ENCODE data around the gene FBL. TPM values are rescaled to one million over a fixed set of nuclear protein-coding genes. Genes with fewer than 3 reads are reported as not detected.

The FBL gene
- total RNA-seq, 5 donors from 2014 or later (not counting 1 experiment from before 2014, with no cell fraction given): 291 to 348 (median 299) TPM

GRCh38 chr19:39830847-39831246 is 15.3 kb downstream of the FBL start:
- ATAC-seq (replicated peaks in 1 of 4) (no peak), DNase-seq (no peak)
- Histone ChIP-seq H3K27ac (ENCODE audit: low read length) (no peak overlapping the region), H3K4me3 (ENCODE audit: control insufficient read depth in 1 of 2, extremely low read depth in 1 of 2, low read length in 1 of 2) (no peak overlapping the region), H3K4me1 (ENCODE audit: control insufficient read depth in 1 of 2, extremely low read depth in 1 of 2, insufficient read depth in 2 of 2, low read length in 2 of 2) (peaks cover 11 to 60% of the 10 kb centered on the region in 2 experiments), H3K27me3 (replicated peaks in 1 of 2; ENCODE audit: control insufficient read depth in 2 of 2, extremely low read depth in 1 of 2, insufficient read depth in 2 of 2, low read length in 1 of 2) (no peaks in the 10 kb centered on the region), H3K36me3 (ENCODE audit: control insufficient read depth in 2 of 2, extremely low read depth in 1 of 2, insufficient read depth in 1 of 2, low read length in 1 of 2) (peaks cover 20 to 67% of the 10 kb centered on the region in 2 donors), H3K9me3 (no peaks in the 10 kb centered on the region)
- Mint-ChIP-seq H3K4me3 (no peak overlapping the region), H3K9me3 (no peaks in the 10 kb centered on the region), H3K36me3 (peaks cover 39% of the 10 kb centered on the region), H3K4me1 (peaks cover 30 to 41% (median 34%) of the 10 kb centered on the region in 3 donors), H3K27me3 (no peaks in the 10 kb centered on the region), H3K27ac (peak overlapping the region in 1 of 2 donors; percentile 40)
- ChIA-PET POLR2A (no interaction called here), CTCF (interaction anchor here in 1 of 2 donors (0.5 kb wide), 1 partner anchor 25 kb away, joined by 3 read pairs; no protein-coding TSS in a partner anchor)

GRCh38 chr19:39830406-39830805 is 15.8 kb downstream of the FBL start:
- H3K4me1 ChIP-seq (ENCODE audit: control insufficient read depth in 1 of 2, extremely low read depth in 1 of 2, insufficient read depth in 2 of 2, low read length in 2 of 2): peaks cover 11 to 60% of the 10 kb centered on the region in 2 experiments
- H3K27ac Mint-ChIP-seq: peak overlapping the region in 1 of 2 donors; percentile 39
- WGBS (ENCODE audit: insufficient coverage): 92% methylated on average over 7 of the region's 18 CpGs
- no peaks in the 10 kb centered on the region for H3K27me3 Mint-ChIP-seq
- H3K36me3 Mint-ChIP-seq: peaks cover 39% of the 10 kb centered on the region
- H3K9me3 Mint-ChIP-seq: no peaks in the 10 kb centered on the region
- POLR2A ChIA-PET: no interaction called here
- DNase-seq: no peak
- no peak overlapping the region for H3K27ac ChIP-seq (ENCODE audit: low read length)
- no peak overlapping the region for H3K4me3 ChIP-seq (ENCODE audit: control insufficient read depth in 1 of 2, extremely low read depth in 1 of 2, low read length in 1 of 2)
- CTCF ChIA-PET: interaction anchor here in 1 of 2 donors (0.5 kb wide), 1 partner anchor 26 kb away, joined by 3 read pairs; no protein-coding TSS in a partner anchor
- H3K36me3 ChIP-seq (ENCODE audit: control insufficient read depth in 2 of 2, extremely low read depth in 1 of 2, insufficient read depth in 1 of 2, low read length in 1 of 2): peaks cover 20 to 67% of the 10 kb centered on the region in 2 donors
- ATAC-seq (replicated peaks in 1 of 4): no peak
- H3K9me3 ChIP-seq: no peaks in the 10 kb centered on the region
- H3K4me3 Mint-ChIP-seq: no peak overlapping the region
- H3K4me1 Mint-ChIP-seq: peaks cover 30 to 41% (median 34%) of the 10 kb centered on the region in 3 donors
- no peaks in the 10 kb centered on the region for H3K27me3 ChIP-seq (replicated peaks in 1 of 2; ENCODE audit: control insufficient read depth in 2 of 2, extremely low read depth in 1 of 2, insufficient read depth in 2 of 2, low read length in 1 of 2)

GRCh38 chr19:39829702-39830275 is 16.4 kb downstream of the FBL start:
- ATAC-seq (replicated peaks in 1 of 4) (no peak), DNase-seq (no peak)
- no peak overlapping the region for H3K27ac ChIP-seq (ENCODE audit: low read length)
- no peaks in the 10 kb centered on the region for H3K9me3 ChIP-seq
- no peak overlapping the region for H3K4me3 Mint-ChIP-seq
- peaks cover 20 to 65% of the 10 kb centered on the region in 2 donors for H3K36me3 ChIP-seq (ENCODE audit: control insufficient read depth in 2 of 2, extremely low read depth in 1 of 2, insufficient read depth in 1 of 2, low read length in 1 of 2)
- POLR2A ChIA-PET: no interaction called here
- no peaks in the 10 kb centered on the region for H3K27me3 Mint-ChIP-seq
- no peak overlapping the region for H3K4me3 ChIP-seq (ENCODE audit: control insufficient read depth in 1 of 2, extremely low read depth in 1 of 2, low read length in 1 of 2)
- peaks cover 11 to 66% of the 10 kb centered on the region in 2 experiments for H3K4me1 ChIP-seq (ENCODE audit: control insufficient read depth in 1 of 2, extremely low read depth in 1 of 2, insufficient read depth in 2 of 2, low read length in 2 of 2)
- 96% methylated on average over 5 of the region's 10 CpGs for WGBS (ENCODE audit: insufficient coverage)
- H3K4me1 Mint-ChIP-seq: peaks cover 30 to 41% (median 33%) of the 10 kb centered on the region in 3 donors
- CTCF ChIA-PET: no interaction called here
- peak overlapping the region in 1 of 2 donors; percentile 15 for H3K27ac Mint-ChIP-seq
- H3K36me3 Mint-ChIP-seq: peaks cover 39% of the 10 kb centered on the region
- no peaks in the 10 kb centered on the region for H3K9me3 Mint-ChIP-seq
- H3K27me3 ChIP-seq (replicated peaks in 1 of 2; ENCODE audit: control insufficient read depth in 2 of 2, extremely low read depth in 1 of 2, insufficient read depth in 2 of 2, low read length in 1 of 2): no peaks in the 10 kb centered on the region

- ATAC-seq (replicated peaks in 1 of 4) (no peak), DNase-seq (no peak)
- WGBS (ENCODE audit: insufficient coverage): 14% methylated on average over 1 of the region's 5 CpGs
- peak overlapping the region in 1 of 2 donors; percentile 25 for H3K4me3 ChIP-seq (ENCODE audit: control insufficient read depth in 1 of 2, extremely low read depth in 1 of 2, low read length in 1 of 2)
- Mint-ChIP-seq H3K27me3 (no peaks in the 10 kb centered on the region), H3K36me3 (peaks cover 35% of the 10 kb centered on the region), H3K4me3 (peak overlapping the region in 2 of 3 donors; percentile 50 to 52), H3K9me3 (no peaks in the 10 kb centered on the region), H3K4me1 (peaks cover 20 to 32% (median 25%) of the 10 kb centered on the region in 3 donors), H3K27ac (peak overlapping the region; percentile 58 to 62)
- H3K36me3 ChIP-seq (ENCODE audit: control insufficient read depth in 2 of 2, extremely low read depth in 1 of 2, insufficient read depth in 1 of 2, low read length in 1 of 2): peaks cover 16 to 59% of the 10 kb centered on the region in 2 donors
- H3K9me3 ChIP-seq: no peaks in the 10 kb centered on the region
- H3K27me3 ChIP-seq (replicated peaks in 1 of 2; ENCODE audit: control insufficient read depth in 2 of 2, extremely low read depth in 1 of 2, insufficient read depth in 2 of 2, low read length in 1 of 2): no peaks in the 10 kb centered on the region
- CTCF ChIA-PET: interaction anchor here in 1 of 2 donors (0.6 to 1.1 kb wide), 3 partner anchors 15 to 142 kb away, joined by 3 read pairs; partner anchors contain the start of gene FBL
- peaks cover 12 to 67% of the 10 kb centered on the region in 2 experiments for H3K4me1 ChIP-seq (ENCODE audit: control insufficient read depth in 1 of 2, extremely low read depth in 1 of 2, insufficient read depth in 2 of 2, low read length in 2 of 2)
- peak overlapping the region; percentile 61 for H3K27ac ChIP-seq (ENCODE audit: low read length)
- POLR2A ChIA-PET: no interaction called here
Measured at GRCh38 chr19:39828654-39829032, 17.5 kb downstream of the FBL start.

- H3K36me3 ChIP-seq (ENCODE audit: control insufficient read depth in 2 of 2, extremely low read depth in 1 of 2, insufficient read depth in 1 of 2, low read length in 1 of 2): peaks cover 16 to 59% of the 10 kb centered on the region in 2 donors
- peak overlapping the region; percentile 61 for H3K27ac ChIP-seq (ENCODE audit: low read length)
- H3K27me3 ChIP-seq (replicated peaks in 1 of 2; ENCODE audit: control insufficient read depth in 2 of 2, extremely low read depth in 1 of 2, insufficient read depth in 2 of 2, low read length in 1 of 2): no peaks in the 10 kb centered on the region
- Mint-ChIP-seq H3K4me3 (peak overlapping the region in 2 of 3 donors; percentile 50 to 52), H3K27ac (peak overlapping the region; percentile 58 to 62), H3K4me1 (peaks cover 20 to 32% (median 25%) of the 10 kb centered on the region in 3 donors), H3K9me3 (no peaks in the 10 kb centered on the region), H3K27me3 (no peaks in the 10 kb centered on the region), H3K36me3 (peaks cover 35% of the 10 kb centered on the region)
- WGBS (ENCODE audit: insufficient coverage): 88% methylated on average over 23 of the region's 26 CpGs
- DNase-seq: peak in 14 of 35 experiments; percentile 7 to 50 (median 22)
- no peaks in the 10 kb centered on the region for H3K9me3 ChIP-seq
- peak overlapping the region in 1 of 2 donors; percentile 25 for H3K4me3 ChIP-seq (ENCODE audit: control insufficient read depth in 1 of 2, extremely low read depth in 1 of 2, low read length in 1 of 2)
- ChIA-PET CTCF (interaction anchor here in 1 of 2 donors (0.6 to 1.1 kb wide), 3 partner anchors 16 to 142 kb away, joined by 3 read pairs; partner anchors contain the start of gene FBL), POLR2A (no interaction called here)
- H3K4me1 ChIP-seq (ENCODE audit: control insufficient read depth in 1 of 2, extremely low read depth in 1 of 2, insufficient read depth in 2 of 2, low read length in 2 of 2): peaks cover 14 to 69% of the 10 kb centered on the region in 2 experiments
- ATAC-seq (replicated peaks in 1 of 4): no peak
Measured at GRCh38 chr19:39828015-39828653, 18.0 kb downstream of the FBL start.

- no peak overlapping the region for H3K4me3 ChIP-seq (ENCODE audit: control insufficient read depth in 1 of 2, extremely low read depth in 1 of 2, low read length in 1 of 2)
- POLR2A ChIA-PET: no interaction called here
- no peak for DNase-seq
- peaks cover 16 to 59% of the 10 kb centered on the region in 2 donors for H3K36me3 ChIP-seq (ENCODE audit: control insufficient read depth in 2 of 2, extremely low read depth in 1 of 2, insufficient read depth in 1 of 2, low read length in 1 of 2)
- peak overlapping the region; percentile 61 for H3K27ac ChIP-seq (ENCODE audit: low read length)
- H3K4me1 Mint-ChIP-seq: peaks cover 11 to 24% (median 18%) of the 10 kb centered on the region in 3 donors
- H3K9me3 ChIP-seq: no peaks in the 10 kb centered on the region
- 91% methylated on average over 12 of the region's 13 CpGs for WGBS (ENCODE audit: insufficient coverage)
- no peaks in the 10 kb centered on the region for H3K9me3 Mint-ChIP-seq
- H3K36me3 Mint-ChIP-seq: peaks cover 35% of the 10 kb centered on the region
- no peak overlapping the region for H3K4me3 Mint-ChIP-seq
- peaks cover 6 to 60% of the 10 kb centered on the region in 2 experiments for H3K4me1 ChIP-seq (ENCODE audit: control insufficient read depth in 1 of 2, extremely low read depth in 1 of 2, insufficient read depth in 2 of 2, low read length in 2 of 2)
- H3K27ac Mint-ChIP-seq: no peak overlapping the region
- H3K27me3 ChIP-seq (replicated peaks in 1 of 2; ENCODE audit: control insufficient read depth in 2 of 2, extremely low read depth in 1 of 2, insufficient read depth in 2 of 2, low read length in 1 of 2): no peaks in the 10 kb centered on the region
- CTCF ChIA-PET: no interaction called here
- no peak for ATAC-seq (replicated peaks in 1 of 4)
- H3K27me3 Mint-ChIP-seq: no peaks in the 10 kb centered on the region
Measured at GRCh38 chr19:39827216-39827615, 19.0 kb downstream of the FBL start.
